WTC11 (cell line): ENCODE measurements around the gene MNX1. TPM values are rescaled to one million over a fixed set of nuclear protein-coding genes. Genes with fewer than 3 reads are reported as not detected.

Source experiments
- ATAC-seq: fragments of 200-7000 bp; cut with Tn5 transposase; 2 replicates; pipeline ENCODE4 v1.10.0; 2021; ENCODE audit warnings: mild to moderate bottlenecking, moderate library complexity
- CTCF ChIA-PET: fragments of 300-600 bp; sonication (Branson Sonifier 250); formaldehyde crosslinking; loops from one replicate; lab custom pipeline; 2021; ENCODE audit warnings: antibody characterized with exemption; lab: Charles Lee
- POLR2A ChIA-PET: fragments of 350-600 bp; sonication (Branson Sonifier 250); formaldehyde crosslinking; loops from one replicate; lab custom pipeline; 2021; ENCODE audit warnings: antibody characterized with exemption; lab: Charles Lee
- DNase-seq: peaks from one replicate; pipeline ENCODE4 v3.0.0; 2021; ENCODE audit warnings: low spot score
- H3K27ac Mint-ChIP-seq: 2 replicates; pipeline ENCODE4 v1.8.0; 2021; ENCODE audit warnings: mixed read lengths
- H3K27me3 Mint-ChIP-seq: 2 replicates; pipeline ENCODE4 v1.8.0; 2021; ENCODE audit warnings: low read depth, mild to moderate bottlenecking, moderate library complexity, mixed read lengths
- H3K36me3 Mint-ChIP-seq: 2 replicates; pipeline ENCODE4 v1.8.0; 2021; ENCODE audit warnings: mixed read lengths
- H3K4me1 Mint-ChIP-seq: 2 replicates; pipeline ENCODE4 v1.8.0; 2022; ENCODE audit warnings: mixed read lengths
- H3K4me3 Mint-ChIP-seq: 2 replicates; pipeline ENCODE4 v1.8.0; 2021; ENCODE audit warnings: mild to moderate bottlenecking, moderate library complexity, mixed read lengths
- H3K9me3 Mint-ChIP-seq: 2 replicates; pipeline ENCODE4 v1.8.0; 2021; ENCODE audit warnings: mixed read lengths
- CBFB ChIP-seq: sonication (generic); formaldehyde crosslinking; IDR thresholded peaks from 2 replicates; pipeline ENCODE4 v1.8.1; 2022; ENCODE audit warnings: mild to moderate bottlenecking, low read depth, missing genetic modification reagents
- ELF4 ChIP-seq: sonication (generic); formaldehyde crosslinking; IDR thresholded peaks from 2 replicates; pipeline ENCODE4 v1.8.1; 2022; ENCODE audit warnings: low read depth, mild to moderate bottlenecking, moderate library complexity, missing genetic modification reagents
- FOXJ3 ChIP-seq: sonication (generic); formaldehyde crosslinking; IDR thresholded peaks from 2 replicates; pipeline ENCODE4 v1.9.0; 2021; ENCODE audit warnings: missing genetic modification reagents, mild to moderate bottlenecking, borderline replicate concordance
- GABPB1 ChIP-seq: sonication (generic); formaldehyde crosslinking; IDR thresholded peaks from 2 replicates; pipeline ENCODE4 v1.8.1; 2023; ENCODE audit warnings: mild to moderate bottlenecking, missing genetic modification reagents
- GTF2I ChIP-seq: fragments of 250-450 bp; sonication (Bioruptor Pico); conservative IDR thresholded peaks from 2 replicates; pipeline ENCODE4 v1.4.0; 2021; ENCODE audit warnings: mild to moderate bottlenecking
- JUN ChIP-seq: sonication (generic); formaldehyde crosslinking; IDR thresholded peaks from 2 replicates; pipeline ENCODE4 v1.8.0; 2023; ENCODE audit warnings: mild to moderate bottlenecking, missing genetic modification reagents
- NR3C1 ChIP-seq: sonication (generic); formaldehyde crosslinking; conservative IDR thresholded peaks from 2 replicates; pipeline ENCODE4 v1.8.1; 2023; ENCODE audit warnings: low read depth, mild to moderate bottlenecking, missing genetic modification reagents
- RORB ChIP-seq: fragments of 250-450 bp; sonication (Bioruptor Pico); IDR thresholded peaks from 2 replicates; pipeline ENCODE4 v1.9.0; 2021; ENCODE audit warnings: mild to moderate bottlenecking
- TP53 ChIP-seq: sonication (generic); formaldehyde crosslinking; IDR thresholded peaks from 2 replicates; pipeline ENCODE4 v1.8.1; 2023; ENCODE audit warnings: mild to moderate bottlenecking, missing genetic modification reagents
- ZNF317 ChIP-seq: sonication (generic); formaldehyde crosslinking; IDR thresholded peaks from 2 replicates; pipeline ENCODE4 v1.8.1; 2023; ENCODE audit warnings: low read depth, mild to moderate bottlenecking, moderate library complexity, missing genetic modification reagents, borderline replicate concordance
- total RNA-seq: library from RNA; stranded (reverse); gene quantifications from 3 replicates; pipeline ENCODE4 v1.2.3, GENCODE V29; 2021
- TF ChIP-seq, protein P1 (sequence below): fragments of 250-450 bp; sonication (Bioruptor Pico); IDR thresholded peaks from 2 replicates; pipeline ENCODE4 v2.1.2; 2022; ENCODE audit warnings: mild to moderate bottlenecking, moderate library complexity
- TF ChIP-seq, protein P2 (sequence below): fragments of 250-450 bp; sonication (Bioruptor Pico); conservative IDR thresholded peaks from 2 replicates; pipeline ENCODE4 v1.9.0; 2021; ENCODE audit warnings: mild to moderate bottlenecking
- TF ChIP-seq, protein P3 (sequence below): sonication (generic); formaldehyde crosslinking; IDR thresholded peaks from 2 replicates; pipeline ENCODE4 v1.8.1; 2023; ENCODE audit warnings: mild to moderate bottlenecking, missing genetic modification reagents, borderline replicate concordance
- TF ChIP-seq, protein P4 (sequence below): fragments of 250-450 bp; sonication (Bioruptor Pico); IDR thresholded peaks from 2 replicates; pipeline ENCODE4 v1.8.0; 2021; ENCODE audit warnings: mild to moderate bottlenecking
- TF ChIP-seq, protein P5 (sequence below): sonication (generic); formaldehyde crosslinking; IDR thresholded peaks from 2 replicates; pipeline ENCODE4 v1.8.0; 2022; ENCODE audit warnings: mild to moderate bottlenecking, missing genetic modification reagents
- TF ChIP-seq, protein P6 (sequence below): sonication (generic); formaldehyde crosslinking; IDR thresholded peaks from 2 replicates; pipeline ENCODE4 v1.8.0; 2022; ENCODE audit warnings: mild to moderate bottlenecking, missing genetic modification reagents
- TF ChIP-seq, protein P7 (sequence below): sonication (generic); formaldehyde crosslinking; IDR thresholded peaks from 2 replicates; pipeline ENCODE4 v1.8.1; 2022; ENCODE audit warnings: low read depth, missing genetic modification reagents, borderline replicate concordance
- TF ChIP-seq, protein P8 (sequence below): sonication (generic); formaldehyde crosslinking; conservative IDR thresholded peaks from 2 replicates; pipeline ENCODE4 v1.8.1; 2022; ENCODE audit warnings: mild to moderate bottlenecking, missing genetic modification reagents

The MNX1 gene
- total RNA-seq, 1 experiment from 2014 or later = 0.46 TPM

DNA sequence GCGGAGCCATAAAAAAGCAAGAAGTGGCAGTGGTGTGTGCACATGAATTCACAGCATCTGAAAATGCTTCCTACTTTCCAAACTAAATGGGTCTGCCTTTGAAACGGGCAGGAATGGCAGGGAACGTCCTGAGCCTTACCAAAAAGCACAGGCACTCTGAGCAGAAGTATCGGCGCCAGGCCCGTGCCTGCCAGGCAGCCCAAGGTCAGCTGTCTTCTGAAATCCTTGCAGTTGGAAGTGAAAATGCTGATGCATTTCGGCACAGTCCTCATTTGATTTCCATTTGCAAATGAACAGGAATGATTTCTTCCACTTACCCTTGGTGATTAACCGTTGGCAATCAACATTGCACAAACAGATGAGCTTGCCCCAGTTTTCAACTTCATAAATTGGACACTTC lies 47.6 kb upstream of the MNX1 start:
- Mint-ChIP-seq H3K36me3 (no peaks in the 10 kb centered on the region; the same call in 1 of the 2 replicates), H3K4me1 (no peaks in the 10 kb centered on the region), H3K9me3 (peaks cover 21% of the 10 kb centered on the region), H3K27me3 (peaks cover 6% of the 10 kb centered on the region), H3K27ac (no peak overlapping the region), H3K4me3 (no peak overlapping the region)
- ATAC-seq (no peak), DNase-seq (no peak)
- CTCF ChIA-PET = no interaction called here
- POLR2A ChIA-PET = no interaction called here
- TF ChIP-seq, protein P1, sequence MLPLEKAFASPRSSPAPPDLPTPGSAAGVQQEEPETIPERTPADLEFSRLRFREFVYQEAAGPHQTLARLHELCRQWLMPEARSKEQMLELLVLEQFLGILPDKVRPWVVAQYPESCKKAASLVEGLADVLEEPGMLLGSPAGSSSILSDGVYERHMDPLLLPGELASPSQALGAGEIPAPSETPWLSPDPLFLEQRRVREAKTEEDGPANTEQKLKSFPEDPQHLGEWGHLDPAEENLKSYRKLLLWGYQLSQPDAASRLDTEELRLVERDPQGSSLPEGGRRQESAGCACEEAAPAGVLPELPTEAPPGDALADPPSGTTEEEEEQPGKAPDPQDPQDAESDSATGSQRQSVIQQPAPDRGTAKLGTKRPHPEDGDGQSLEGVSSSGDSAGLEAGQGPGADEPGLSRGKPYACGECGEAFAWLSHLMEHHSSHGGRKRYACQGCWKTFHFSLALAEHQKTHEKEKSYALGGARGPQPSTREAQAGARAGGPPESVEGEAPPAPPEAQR (CRISPR knock-in tag) = no peak
- TF ChIP-seq FOXJ3 (CRISPR knock-in tag) = no peak
- no peak for TF ChIP-seq RORB (CRISPR knock-in tag)
- TF ChIP-seq, protein P2, sequence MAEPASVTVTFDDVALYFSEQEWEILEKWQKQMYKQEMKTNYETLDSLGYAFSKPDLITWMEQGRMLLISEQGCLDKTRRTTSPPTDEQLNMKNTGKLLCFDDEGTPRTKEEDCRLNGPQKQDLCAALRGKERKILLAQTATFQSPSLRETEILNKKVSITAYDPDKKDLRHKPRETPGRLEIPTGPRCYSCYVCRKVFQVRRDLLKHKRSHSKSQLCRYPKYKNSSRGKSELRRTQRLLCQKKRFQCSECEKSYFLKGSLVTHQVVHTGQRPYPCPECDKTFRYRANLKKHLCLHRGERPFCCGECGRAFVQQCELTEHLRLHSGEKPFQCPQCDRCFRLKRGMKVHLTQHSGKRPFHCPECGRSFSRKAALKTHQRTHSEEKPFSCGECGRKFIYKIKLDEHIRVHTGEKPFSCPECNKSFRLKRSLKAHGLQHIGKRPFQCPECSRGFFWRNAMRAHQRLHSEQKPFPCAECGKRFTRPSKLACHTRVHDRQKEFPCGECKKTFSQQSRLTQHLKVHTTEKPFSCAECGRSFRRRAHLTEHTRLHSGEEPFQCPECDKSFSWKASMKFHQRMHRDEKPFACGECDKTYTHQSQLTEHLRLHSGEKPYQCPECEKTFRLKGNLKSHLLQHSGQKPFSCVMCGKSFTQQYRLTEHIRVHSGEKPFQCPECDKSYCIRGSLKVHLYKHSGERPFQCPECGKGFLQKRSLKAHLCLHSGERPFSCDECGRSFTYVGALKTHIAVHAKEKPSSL = no peak
- TF ChIP-seq GABPB1 (CRISPR knock-in tag) = no peak
- no peak for TF ChIP-seq CBFB (CRISPR knock-in tag)
- TF ChIP-seq ELF4 = no peak
- TF ChIP-seq GTF2I (CRISPR knock-in tag) = no peak
- TF ChIP-seq, protein P3, sequence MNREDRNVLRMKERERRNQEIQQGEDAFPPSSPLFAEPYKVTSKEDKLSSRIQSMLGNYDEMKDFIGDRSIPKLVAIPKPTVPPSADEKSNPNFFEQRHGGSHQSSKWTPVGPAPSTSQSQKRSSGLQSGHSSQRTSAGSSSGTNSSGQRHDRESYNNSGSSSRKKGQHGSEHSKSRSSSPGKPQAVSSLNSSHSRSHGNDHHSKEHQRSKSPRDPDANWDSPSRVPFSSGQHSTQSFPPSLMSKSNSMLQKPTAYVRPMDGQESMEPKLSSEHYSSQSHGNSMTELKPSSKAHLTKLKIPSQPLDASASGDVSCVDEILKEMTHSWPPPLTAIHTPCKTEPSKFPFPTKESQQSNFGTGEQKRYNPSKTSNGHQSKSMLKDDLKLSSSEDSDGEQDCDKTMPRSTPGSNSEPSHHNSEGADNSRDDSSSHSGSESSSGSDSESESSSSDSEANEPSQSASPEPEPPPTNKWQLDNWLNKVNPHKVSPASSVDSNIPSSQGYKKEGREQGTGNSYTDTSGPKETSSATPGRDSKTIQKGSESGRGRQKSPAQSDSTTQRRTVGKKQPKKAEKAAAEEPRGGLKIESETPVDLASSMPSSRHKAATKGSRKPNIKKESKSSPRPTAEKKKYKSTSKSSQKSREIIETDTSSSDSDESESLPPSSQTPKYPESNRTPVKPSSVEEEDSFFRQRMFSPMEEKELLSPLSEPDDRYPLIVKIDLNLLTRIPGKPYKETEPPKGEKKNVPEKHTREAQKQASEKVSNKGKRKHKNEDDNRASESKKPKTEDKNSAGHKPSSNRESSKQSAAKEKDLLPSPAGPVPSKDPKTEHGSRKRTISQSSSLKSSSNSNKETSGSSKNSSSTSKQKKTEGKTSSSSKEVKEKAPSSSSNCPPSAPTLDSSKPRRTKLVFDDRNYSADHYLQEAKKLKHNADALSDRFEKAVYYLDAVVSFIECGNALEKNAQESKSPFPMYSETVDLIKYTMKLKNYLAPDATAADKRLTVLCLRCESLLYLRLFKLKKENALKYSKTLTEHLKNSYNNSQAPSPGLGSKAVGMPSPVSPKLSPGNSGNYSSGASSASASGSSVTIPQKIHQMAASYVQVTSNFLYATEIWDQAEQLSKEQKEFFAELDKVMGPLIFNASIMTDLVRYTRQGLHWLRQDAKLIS = no peak
- TF ChIP-seq JUN (CRISPR knock-in tag) = no peak
- no peak for TF ChIP-seq NR3C1 (CRISPR knock-in tag)
- TF ChIP-seq, protein P4, sequence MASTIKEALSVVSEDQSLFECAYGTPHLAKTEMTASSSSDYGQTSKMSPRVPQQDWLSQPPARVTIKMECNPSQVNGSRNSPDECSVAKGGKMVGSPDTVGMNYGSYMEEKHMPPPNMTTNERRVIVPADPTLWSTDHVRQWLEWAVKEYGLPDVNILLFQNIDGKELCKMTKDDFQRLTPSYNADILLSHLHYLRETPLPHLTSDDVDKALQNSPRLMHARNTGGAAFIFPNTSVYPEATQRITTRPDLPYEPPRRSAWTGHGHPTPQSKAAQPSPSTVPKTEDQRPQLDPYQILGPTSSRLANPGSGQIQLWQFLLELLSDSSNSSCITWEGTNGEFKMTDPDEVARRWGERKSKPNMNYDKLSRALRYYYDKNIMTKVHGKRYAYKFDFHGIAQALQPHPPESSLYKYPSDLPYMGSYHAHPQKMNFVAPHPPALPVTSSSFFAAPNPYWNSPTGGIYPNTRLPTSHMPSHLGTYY (CRISPR knock-in tag) = no peak
- TF ChIP-seq, protein P5, sequence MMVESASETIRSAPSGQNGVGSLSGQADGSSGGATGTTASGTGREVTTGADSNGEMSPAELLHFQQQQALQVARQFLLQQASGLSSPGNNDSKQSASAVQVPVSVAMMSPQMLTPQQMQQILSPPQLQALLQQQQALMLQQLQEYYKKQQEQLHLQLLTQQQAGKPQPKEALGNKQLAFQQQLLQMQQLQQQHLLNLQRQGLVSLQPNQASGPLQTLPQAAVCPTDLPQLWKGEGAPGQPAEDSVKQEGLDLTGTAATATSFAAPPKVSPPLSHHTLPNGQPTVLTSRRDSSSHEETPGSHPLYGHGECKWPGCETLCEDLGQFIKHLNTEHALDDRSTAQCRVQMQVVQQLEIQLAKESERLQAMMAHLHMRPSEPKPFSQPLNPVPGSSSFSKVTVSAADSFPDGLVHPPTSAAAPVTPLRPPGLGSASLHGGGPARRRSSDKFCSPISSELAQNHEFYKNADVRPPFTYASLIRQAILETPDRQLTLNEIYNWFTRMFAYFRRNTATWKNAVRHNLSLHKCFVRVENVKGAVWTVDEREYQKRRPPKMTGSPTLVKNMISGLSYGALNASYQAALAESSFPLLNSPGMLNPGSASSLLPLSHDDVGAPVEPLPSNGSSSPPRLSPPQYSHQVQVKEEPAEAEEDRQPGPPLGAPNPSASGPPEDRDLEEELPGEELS (CRISPR knock-in tag) = no peak
- TF ChIP-seq, protein P6, sequence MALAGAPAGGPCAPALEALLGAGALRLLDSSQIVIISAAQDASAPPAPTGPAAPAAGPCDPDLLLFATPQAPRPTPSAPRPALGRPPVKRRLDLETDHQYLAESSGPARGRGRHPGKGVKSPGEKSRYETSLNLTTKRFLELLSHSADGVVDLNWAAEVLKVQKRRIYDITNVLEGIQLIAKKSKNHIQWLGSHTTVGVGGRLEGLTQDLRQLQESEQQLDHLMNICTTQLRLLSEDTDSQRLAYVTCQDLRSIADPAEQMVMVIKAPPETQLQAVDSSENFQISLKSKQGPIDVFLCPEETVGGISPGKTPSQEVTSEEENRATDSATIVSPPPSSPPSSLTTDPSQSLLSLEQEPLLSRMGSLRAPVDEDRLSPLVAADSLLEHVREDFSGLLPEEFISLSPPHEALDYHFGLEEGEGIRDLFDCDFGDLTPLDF (CRISPR knock-in tag) = no peak
- no peak for TF ChIP-seq ZNF317
- no peak for TF ChIP-seq TP53
- TF ChIP-seq, protein P7, sequence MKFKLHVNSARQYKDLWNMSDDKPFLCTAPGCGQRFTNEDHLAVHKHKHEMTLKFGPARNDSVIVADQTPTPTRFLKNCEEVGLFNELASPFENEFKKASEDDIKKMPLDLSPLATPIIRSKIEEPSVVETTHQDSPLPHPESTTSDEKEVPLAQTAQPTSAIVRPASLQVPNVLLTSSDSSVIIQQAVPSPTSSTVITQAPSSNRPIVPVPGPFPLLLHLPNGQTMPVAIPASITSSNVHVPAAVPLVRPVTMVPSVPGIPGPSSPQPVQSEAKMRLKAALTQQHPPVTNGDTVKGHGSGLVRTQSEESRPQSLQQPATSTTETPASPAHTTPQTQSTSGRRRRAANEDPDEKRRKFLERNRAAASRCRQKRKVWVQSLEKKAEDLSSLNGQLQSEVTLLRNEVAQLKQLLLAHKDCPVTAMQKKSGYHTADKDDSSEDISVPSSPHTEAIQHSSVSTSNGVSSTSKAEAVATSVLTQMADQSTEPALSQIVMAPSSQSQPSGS = no peak
- TF ChIP-seq, protein P8, sequence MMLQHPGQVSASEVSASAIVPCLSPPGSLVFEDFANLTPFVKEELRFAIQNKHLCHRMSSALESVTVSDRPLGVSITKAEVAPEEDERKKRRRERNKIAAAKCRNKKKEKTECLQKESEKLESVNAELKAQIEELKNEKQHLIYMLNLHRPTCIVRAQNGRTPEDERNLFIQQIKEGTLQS (CRISPR knock-in tag) = no peak
